Neural progenitor cell (in vitro differentiated cells): ENCODE data around the gene CBLC. TPM values are rescaled to one million over a fixed set of nuclear protein-coding genes. Genes with fewer than 3 reads are reported as not detected.
A peak's percentile ranks its signal among the peaks of the same experiment; 100 is the strongest.

Experiments used
- DNase-seq: peaks from one replicate; pipeline ENCODE4 v3.0.0-alpha.2; 2016; ENCODE audit warnings: low spot score
- H2AFZ ChIP-seq: fragments of 200-600 bp; sonication (generic); replicated peaks from 2 replicates; pipeline ENCODE4 v1.6.1; 2016; ENCODE audit warnings: antibody characterized with exemption
- H3F3A ChIP-seq: fragments of 200-600 bp; sonication (generic); 2 replicates; pipeline ENCODE4 v1.6.1; 2016; ENCODE audit warnings: antibody characterized with exemption, low read depth
- H3K27ac ChIP-seq: fragments of 200-600 bp; sonication (generic); 2 replicates; pipeline ENCODE4 v1.5.1; 2016; ENCODE audit warnings: mild to moderate bottlenecking
- H3K27me3 ChIP-seq: fragments of 200-600 bp; sonication (generic); 2 replicates; pipeline ENCODE4 v1.6.1; 2016; ENCODE audit warnings: mild to moderate bottlenecking, moderate library complexity
- H3K36me3 ChIP-seq: fragments of 200-600 bp; sonication (generic); 2 replicates; pipeline ENCODE4 v1.5.1; 2016
- H3K4me1 ChIP-seq: fragments of 200-600 bp; sonication (generic); 2 replicates; pipeline ENCODE4 v1.6.1; 2016; ENCODE audit warnings: mixed run types
- H3K4me2 ChIP-seq: fragments of 200-600 bp; sonication (generic); 2 replicates; pipeline ENCODE4 v1.6.1; 2016
- H3K4me3 ChIP-seq: fragments of 200-600 bp; sonication (generic); 2 replicates; pipeline ENCODE4 v1.5.1; 2016
- H3K79me2 ChIP-seq: fragments of 200-600 bp; sonication (generic); 2 replicates; pipeline ENCODE4 v1.6.1; 2016; ENCODE audit warnings: low read depth
- H3K9ac ChIP-seq: fragments of 200-600 bp; sonication (generic); 2 replicates; pipeline ENCODE4 v1.6.1; 2016
- H3K9me3 ChIP-seq: fragments of 200-600 bp; sonication (generic); 2 replicates; pipeline ENCODE4 v1.5.1; 2016; ENCODE audit warnings: low read depth
- H4K20me1 ChIP-seq: fragments of 200-600 bp; sonication (generic); 2 replicates; pipeline ENCODE4 v1.6.1; 2016; ENCODE audit warnings: low read depth
- H3K27ac Mint-ChIP-seq: 3 replicates; pipeline ENCODE4 v1.8.0; 2021; ENCODE audit warnings: mixed read lengths
- H3K27me3 Mint-ChIP-seq: 2 replicates; pipeline ENCODE4 v1.8.0; 2022; ENCODE audit warnings: low read depth, mild to moderate bottlenecking, inconsistent platforms, moderate library complexity, mixed read lengths; ENCODE audit not compliant: insufficient read depth
- H3K36me3 Mint-ChIP-seq: 3 replicates; pipeline ENCODE4 v1.8.0; 2021; ENCODE audit warnings: mixed read lengths
- H3K4me1 Mint-ChIP-seq: 3 replicates; pipeline ENCODE4 v1.8.0; 2021; ENCODE audit warnings: mixed read lengths
- H3K4me3 Mint-ChIP-seq: 3 replicates; pipeline ENCODE4 v1.8.0; 2021; ENCODE audit warnings: mild to moderate bottlenecking, moderate library complexity, mixed read lengths
- H3K9me3 Mint-ChIP-seq: 3 replicates; pipeline ENCODE4 v1.8.0; 2020; ENCODE audit warnings: mixed read lengths
- CTCF ChIP-seq: fragments of 200-600 bp; sonication (generic); IDR thresholded peaks from 2 replicates; pipeline ENCODE4 v1.5.1; 2017; ENCODE audit warnings: antibody characterized with exemption, mild to moderate bottlenecking
- EZH2 ChIP-seq: fragments of 200-600 bp; sonication (generic); IDR thresholded peaks from 2 replicates; pipeline ENCODE4 v1.6.1; 2017; ENCODE audit warnings: antibody characterized with exemption, mild to moderate bottlenecking, moderate library complexity
- EZH2phosphoT487 ChIP-seq: fragments of 200-600 bp; sonication (generic); IDR thresholded peaks from 2 replicates; pipeline ENCODE4 v1.6.1; 2017; ENCODE audit warnings: antibody characterized with exemption
- total RNA-seq: library from RNA; depleted of rRNA; stranded (reverse); fragments of >200 nt; gene quantifications from 2 replicates; pipeline ENCODE4 v1.2.3, GENCODE V29; 2015; ENCODE audit warnings: low replicate concordance

The CBLC gene
- total RNA-seq, 1 donor from 2014 or later, result 1.5 TPM

DNA sequence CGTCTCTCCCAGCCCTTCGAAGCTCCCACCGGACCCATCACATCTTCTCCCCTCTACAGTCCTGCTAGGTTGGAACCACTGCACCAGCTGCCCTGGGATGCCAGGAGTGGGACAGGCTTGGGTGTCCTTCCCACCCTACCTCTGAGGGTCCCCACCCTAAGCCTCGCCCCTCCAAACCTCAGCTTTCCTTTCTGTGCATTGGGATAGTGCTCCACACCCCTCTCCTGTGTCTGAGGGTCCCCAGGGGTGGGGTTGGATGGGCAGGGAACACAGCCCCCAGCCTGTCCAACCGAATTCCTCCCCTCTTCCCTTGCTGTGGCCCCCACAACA lies 31.1 kb upstream of the CBLC start:
- no peaks in the 10 kb centered on the region for H3K79me2 ChIP-seq
- no peak overlapping the region for H3K9ac ChIP-seq
- Mint-ChIP-seq H3K36me3 (no peaks in the 10 kb centered on the region), H3K4me1 (peaks cover 18% of the 10 kb centered on the region), H3K9me3 (no peaks in the 10 kb centered on the region), H3K4me3 (peak overlapping the region; percentile 79), H3K27ac (no peak overlapping the region), H3K27me3 (peaks cover 56% of the 10 kb centered on the region)
- no peaks in the 10 kb centered on the region for H3K9me3 ChIP-seq
- H3K36me3 ChIP-seq, result no peaks in the 10 kb centered on the region
- TF ChIP-seq EZH2, result no peak
- TF ChIP-seq CTCF, result no peak
- TF ChIP-seq EZH2phosphoT487, result no peak
- DNase-seq, result no peak
- peaks cover 6% of the 10 kb centered on the region for H3F3A ChIP-seq
- H3K4me3 ChIP-seq, result no peak overlapping the region
- H3K4me2 ChIP-seq, result no peak overlapping the region
- H3K27ac ChIP-seq, result no peak overlapping the region
- H2AFZ ChIP-seq, result no peak overlapping the region
- peaks cover 11% of the 10 kb centered on the region for H4K20me1 ChIP-seq
- peaks cover 72% of the 10 kb centered on the region for H3K27me3 ChIP-seq
- H3K4me1 ChIP-seq, result no peaks in the 10 kb centered on the region

DNA sequence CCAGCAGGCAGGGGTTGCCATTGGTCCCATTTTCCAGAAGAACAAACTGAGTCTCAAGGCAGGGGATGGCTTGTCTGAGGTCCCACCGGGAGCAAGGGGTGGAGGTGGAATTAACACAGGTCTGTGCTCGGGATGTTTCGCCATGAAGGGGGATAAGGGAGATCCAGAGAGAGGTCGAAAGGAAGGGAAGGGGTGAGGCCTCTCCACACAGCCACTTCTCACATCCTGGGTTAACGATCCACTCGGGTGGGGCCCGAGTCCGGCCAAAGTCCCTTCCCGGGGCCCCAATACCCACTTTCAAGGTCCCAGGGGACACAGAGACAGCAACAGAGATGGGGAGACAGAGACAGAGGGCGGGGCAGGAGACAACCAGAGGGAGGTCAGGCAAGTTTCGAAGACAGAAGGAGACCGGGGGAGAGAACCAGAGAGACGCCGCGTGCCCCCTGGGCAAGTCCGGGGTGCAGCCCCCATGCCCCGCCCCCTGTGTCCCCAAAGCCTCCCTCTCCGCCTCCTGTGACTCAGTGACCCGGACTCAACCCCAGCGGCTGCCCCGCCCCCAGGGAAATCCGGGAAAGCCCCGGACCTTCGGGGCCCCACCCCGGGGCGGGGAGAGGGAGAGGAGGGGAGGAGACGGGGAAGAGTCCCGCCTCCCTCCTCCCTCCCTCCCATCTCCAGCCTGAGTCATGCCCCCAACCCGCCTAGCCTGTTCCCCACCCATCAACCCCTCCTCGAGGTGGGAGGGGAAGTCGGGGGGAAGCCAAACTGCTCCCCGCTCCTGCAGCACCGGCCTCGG lies 30.5 kb upstream of the CBLC start:
- Histone ChIP-seq H3K9ac (no peak overlapping the region), H3K9me3 (no peaks in the 10 kb centered on the region), H3K4me1 (no peaks in the 10 kb centered on the region), H3K27ac (no peak overlapping the region), H3K27me3 (peaks cover 78% of the 10 kb centered on the region), H3K79me2 (no peaks in the 10 kb centered on the region), H3K4me3 (peak overlapping the region; percentile 46), H3K36me3 (no peaks in the 10 kb centered on the region), H4K20me1 (peaks cover 11% of the 10 kb centered on the region), H3K4me2 (peak overlapping the region; percentile 82), H2AFZ (no peak overlapping the region), H3F3A (peaks cover 6% of the 10 kb centered on the region)
- no peak for TF ChIP-seq CTCF
- TF ChIP-seq EZH2, result peak; percentile 78
- no peaks in the 10 kb centered on the region for H3K9me3 Mint-ChIP-seq
- peaks cover 58% of the 10 kb centered on the region for H3K27me3 Mint-ChIP-seq
- H3K27ac Mint-ChIP-seq, result no peak overlapping the region
- DNase-seq, result peak; percentile 82
- peaks cover 18% of the 10 kb centered on the region for H3K4me1 Mint-ChIP-seq
- H3K4me3 Mint-ChIP-seq, result peak overlapping the region; percentile 85
- no peaks in the 10 kb centered on the region for H3K36me3 Mint-ChIP-seq

DNA sequence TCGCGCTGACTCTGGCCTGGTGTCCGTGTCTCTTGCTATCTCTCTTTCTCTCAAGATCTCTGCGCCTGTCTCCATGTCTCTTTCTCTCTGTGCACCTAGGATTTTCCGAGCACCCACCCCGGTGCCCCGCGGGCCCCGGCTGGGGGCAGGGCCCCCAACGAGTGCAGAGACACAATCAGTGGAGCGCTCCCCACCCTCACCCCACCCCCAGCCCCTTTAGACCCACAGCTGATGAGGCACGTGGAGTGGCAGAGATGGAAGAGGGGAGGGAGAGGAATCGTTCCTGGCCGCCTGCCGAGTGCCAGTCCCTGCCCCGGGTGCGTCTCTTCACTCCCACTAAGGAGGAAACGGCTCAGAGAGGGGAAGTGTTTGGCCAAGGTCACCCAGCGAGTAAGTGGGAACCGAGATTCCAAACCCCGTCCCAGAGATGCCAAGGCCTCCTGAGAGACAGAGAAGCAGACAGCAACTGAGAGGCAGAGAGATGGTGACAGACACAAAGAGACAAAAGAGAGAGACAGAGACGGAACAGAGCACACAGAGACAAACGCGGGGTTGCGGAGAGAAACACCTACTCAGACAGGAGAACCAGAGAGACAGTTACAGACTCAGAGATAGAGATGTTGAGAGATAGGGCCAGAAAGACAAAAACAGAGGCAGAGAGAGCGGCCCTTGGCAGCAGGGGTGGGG lies 29.8 kb upstream of the CBLC start:
- peaks cover 16% of the 10 kb centered on the region for H3K4me1 Mint-ChIP-seq
- H4K20me1 ChIP-seq, result peaks cover 14% of the 10 kb centered on the region
- H2AFZ ChIP-seq, result no peak overlapping the region
- H3K9ac ChIP-seq, result no peak overlapping the region
- no peaks in the 10 kb centered on the region for H3K4me1 ChIP-seq
- peaks cover 85% of the 10 kb centered on the region for H3K27me3 ChIP-seq
- H3K9me3 ChIP-seq, result no peaks in the 10 kb centered on the region
- H3K79me2 ChIP-seq, result no peaks in the 10 kb centered on the region
- H3K27me3 Mint-ChIP-seq, result peaks cover 62% of the 10 kb centered on the region
- H3F3A ChIP-seq, result peaks cover 6% of the 10 kb centered on the region
- peak; percentile 17 for DNase-seq
- H3K4me3 Mint-ChIP-seq, result peak overlapping the region; percentile 85
- H3K27ac ChIP-seq, result no peak overlapping the region
- peak; percentile 67 for TF ChIP-seq EZH2phosphoT487
- TF ChIP-seq CTCF, result no peak
- TF ChIP-seq EZH2, result peak; percentile 79
- peak overlapping the region; percentile 82 for H3K4me2 ChIP-seq
- H3K9me3 Mint-ChIP-seq, result no peaks in the 10 kb centered on the region
- H3K36me3 ChIP-seq, result no peaks in the 10 kb centered on the region
- no peak overlapping the region for H3K27ac Mint-ChIP-seq
- peak overlapping the region; percentile 46 for H3K4me3 ChIP-seq
- no peaks in the 10 kb centered on the region for H3K36me3 Mint-ChIP-seq
